DMS153 (cell line): ENCODE results near the gene MYOZ2.

ENCODE experiments used
- DNase-seq: peaks from one replicate; lab custom pipeline; 2025; lab: John Stamatoyannopoulos, UW

MYOZ2 gene

DNA sequence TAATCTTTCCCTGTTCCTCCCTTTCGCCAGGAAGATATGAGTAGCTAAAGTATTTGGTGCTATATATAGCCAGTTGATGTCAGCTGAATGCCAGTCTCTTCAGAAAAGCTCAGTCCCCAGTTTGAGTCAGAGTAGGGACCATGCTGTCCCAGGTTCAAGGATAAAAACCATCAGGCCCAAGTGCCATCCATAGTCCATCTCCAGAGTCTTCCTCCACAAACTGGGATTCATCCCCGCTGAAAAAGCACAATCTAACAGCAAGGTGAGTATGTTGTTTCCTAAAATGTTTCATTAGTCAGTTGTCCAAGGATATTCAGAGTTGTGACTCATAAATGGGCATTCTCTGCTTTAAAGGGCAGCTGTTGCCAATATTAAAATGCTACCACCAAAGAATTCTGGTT is at the start of gene MYOZ2:
MYOZ2 (plus strand) TSS at position 112 of the 401 bp plus-strand sequence. CDS start 694 bp downstream, outside the sequence.
- no peak for DNase-seq

DNA sequence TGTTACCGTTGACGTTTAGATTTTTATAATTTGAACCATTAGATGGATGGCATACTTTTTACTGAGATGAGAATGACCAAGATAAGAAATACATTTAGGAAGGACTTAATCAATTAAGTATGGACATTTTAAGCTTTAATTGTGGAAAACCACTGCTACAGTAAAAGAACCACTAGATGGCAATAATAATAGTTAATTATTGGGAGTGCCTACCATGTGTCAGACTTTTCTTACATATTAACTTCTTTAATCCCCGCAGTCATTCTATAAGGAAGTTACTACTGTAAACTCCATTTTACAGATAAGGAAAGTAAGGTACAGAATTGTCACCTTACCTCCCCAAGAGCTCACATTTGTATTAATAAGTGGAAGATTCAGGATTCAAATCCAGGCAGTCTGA is 48.5 kb upstream of the MYOZ2 start:
- DNase-seq = no peak

DNA sequence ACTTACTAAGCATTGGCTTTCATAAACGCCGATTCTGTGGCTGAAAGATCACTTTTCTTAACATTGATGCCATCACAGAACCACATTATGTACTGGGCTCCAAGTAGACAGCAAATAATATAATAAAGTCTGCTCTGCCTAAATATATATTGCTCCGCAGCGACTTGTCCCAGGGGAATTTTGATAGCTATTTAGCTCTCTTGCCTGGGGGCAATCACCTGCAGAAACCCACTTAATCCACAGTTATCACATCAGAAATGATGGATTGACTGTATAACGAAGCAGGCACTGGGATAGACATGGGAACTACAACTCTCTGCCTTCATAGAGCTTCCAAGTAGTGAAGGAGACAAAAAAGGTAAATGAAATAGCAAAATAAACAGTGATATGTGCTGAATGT is 48.0 kb upstream of the MYOZ2 start:
- DNase-seq = no peak

- DNase-seq = no peak
These were observed 42.4 kb upstream of the MYOZ2 start for GRCh38 chr4:119093042-119093827.

- no peak for DNase-seq
These were observed 38.2 kb upstream of the MYOZ2 start for GRCh38 chr4:119097282-119097900.

DNA sequence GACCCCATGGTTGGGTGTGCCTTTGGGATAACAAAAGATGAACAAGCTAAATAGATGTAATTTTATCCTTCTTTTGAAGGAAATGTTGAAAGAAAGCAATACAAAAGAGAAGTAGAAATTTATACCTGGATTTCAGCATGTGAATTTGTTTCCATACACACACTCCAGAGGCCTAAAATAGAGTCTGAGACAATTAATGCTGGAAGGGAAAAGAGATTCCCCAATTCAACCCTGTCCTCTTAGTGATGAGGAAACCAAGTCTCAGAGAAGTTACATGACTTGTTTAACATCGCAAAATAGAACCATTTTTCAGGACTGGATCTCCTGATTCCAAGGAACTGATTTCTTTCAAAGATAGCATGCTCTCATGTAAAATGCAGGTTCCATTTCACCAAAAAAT is 37.3 kb upstream of the MYOZ2 start:
- DNase-seq = no peak

DNA sequence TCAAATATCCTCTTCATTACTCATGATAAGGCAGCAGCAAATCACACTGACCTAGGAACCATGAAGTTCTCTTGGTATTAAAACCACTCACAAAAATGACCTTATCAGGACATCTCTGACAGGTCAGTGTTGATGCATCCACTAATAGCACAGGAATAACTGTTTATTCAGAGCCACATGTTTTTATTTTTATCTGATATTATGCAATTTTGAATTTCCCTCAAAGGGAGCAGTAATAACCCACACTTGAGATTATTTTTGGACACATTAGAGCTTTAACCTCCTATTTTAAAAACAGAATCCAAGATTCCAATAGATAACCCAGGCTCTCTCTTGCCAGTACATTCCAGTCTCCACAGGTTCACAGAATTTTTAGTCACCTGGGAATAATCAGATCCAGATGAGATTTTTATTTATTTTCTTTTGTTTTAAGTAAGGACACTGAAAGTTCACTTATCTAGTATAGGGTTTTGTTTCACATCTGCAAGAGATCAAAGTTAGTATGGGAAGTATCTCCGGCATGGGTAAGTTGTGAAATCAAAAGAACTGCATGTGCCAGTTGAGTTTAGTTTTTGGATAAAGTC is 36.3 kb upstream of the MYOZ2 start:
- DNase-seq = no peak

GRCh38 chr4:119100655-119101054 is 35.0 kb upstream of the MYOZ2 start:
- no peak for DNase-seq

DNA sequence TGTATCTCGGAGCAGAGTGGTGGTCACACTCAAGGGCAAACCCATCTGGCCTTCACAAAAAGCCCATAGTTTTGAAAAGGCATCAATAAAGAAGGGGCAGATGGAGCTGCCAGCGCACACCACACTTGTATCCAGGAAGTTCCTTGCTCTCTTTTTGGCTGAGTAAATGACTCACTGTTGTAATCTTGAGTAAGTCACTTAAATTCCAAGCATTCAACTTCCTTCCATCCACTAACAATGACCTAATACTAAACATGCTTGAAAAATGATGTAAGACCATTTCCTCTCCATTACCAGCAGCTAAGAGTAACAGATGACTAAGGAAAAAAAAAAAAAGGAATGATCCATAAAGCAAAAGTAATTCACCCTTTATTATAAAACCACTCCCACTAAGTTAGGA is 32.4 kb upstream of the MYOZ2 start:
- DNase-seq = peak; percentile 31

DNA sequence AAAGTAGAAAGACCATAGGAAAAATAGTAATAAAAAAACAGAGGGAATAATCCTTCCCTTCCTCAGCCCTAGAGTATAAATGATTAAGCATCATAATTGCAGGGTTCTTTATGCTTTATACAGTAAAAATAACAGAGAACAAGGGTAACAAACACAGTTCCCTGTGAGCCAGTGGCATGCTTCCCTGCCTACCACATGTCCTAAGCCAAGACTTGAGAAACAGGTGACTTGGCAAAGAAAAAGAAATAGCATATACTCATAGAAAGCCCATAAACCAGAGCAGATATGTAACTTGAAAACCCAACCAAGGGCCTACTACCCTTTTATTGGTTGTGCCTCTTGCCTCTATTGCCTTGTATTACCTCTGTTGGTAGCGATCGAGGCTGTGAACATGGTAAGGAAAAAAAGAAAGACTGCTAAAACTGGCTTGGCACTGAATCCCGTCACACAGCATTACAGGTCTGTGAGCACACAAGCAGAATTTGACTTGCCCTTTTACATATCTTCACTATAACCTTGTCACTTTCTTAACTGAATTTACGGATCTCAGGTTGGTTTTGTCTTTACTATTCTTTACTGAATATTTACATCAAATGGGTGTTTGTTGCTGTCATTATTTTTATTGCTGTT is 30.9 kb upstream of the MYOZ2 start:
- DNase-seq = no peak

DNA sequence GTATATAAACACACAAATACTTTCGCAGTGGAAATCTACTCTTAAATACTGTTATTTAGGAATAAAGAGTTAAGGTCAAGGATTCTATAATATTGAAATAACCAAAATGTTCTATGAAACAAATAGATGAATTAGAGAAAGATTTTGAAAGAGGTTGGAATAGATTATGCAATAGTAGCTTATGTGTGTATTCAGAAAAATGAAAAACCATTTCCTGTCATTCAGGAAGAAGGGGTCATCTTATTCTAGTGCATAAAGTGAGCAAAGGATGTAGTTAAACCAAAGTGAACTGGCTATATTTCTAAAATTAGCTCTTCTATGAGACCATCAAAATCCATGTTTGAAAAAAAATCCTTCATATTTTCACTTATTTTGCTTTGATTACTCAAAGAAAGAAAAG is 30.0 kb upstream of the MYOZ2 start:
- no peak for DNase-seq

GRCh38 chr4:119106036-119107000 is 29.3 kb upstream of the MYOZ2 start:
- no peak for DNase-seq

- no peak for DNase-seq
These were observed 25.5 kb upstream of the MYOZ2 start for GRCh38 chr4:119110121-119110520.

GRCh38 chr4:119111296-119111695 is 24.3 kb upstream of the MYOZ2 start:
- DNase-seq = no peak

GRCh38 chr4:119113033-119113655 is 22.5 kb upstream of the MYOZ2 start:
- peak; percentile 15 for DNase-seq

- DNase-seq = no peak
These were observed 19.6 kb upstream of the MYOZ2 start for GRCh38 chr4:119116021-119116420.

- DNase-seq = no peak
These were observed 18.4 kb upstream of the MYOZ2 start for GRCh38 chr4:119116925-119117900.

DNA sequence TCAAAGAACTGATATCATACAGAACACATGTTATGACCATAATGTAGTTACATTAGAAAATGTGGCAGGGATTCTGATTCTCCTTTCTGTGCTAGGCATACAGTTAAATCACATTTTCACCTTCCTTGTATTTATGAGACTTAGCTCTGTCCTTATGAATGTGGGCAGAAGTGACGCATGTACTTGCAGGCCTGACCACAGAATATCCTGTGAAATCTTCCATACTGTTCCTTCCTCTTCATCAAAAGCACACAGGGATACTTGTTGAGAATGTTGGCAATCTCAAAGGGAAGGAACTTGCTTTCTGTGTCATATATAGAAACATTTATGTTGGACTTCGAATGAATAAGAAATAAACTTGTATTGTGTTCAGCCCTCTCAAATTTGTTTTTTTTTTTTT is 17.2 kb upstream of the MYOZ2 start:
- no peak for DNase-seq

GRCh38 chr4:119124352-119124751 is 11.3 kb upstream of the MYOZ2 start:
- DNase-seq = no peak

DNA sequence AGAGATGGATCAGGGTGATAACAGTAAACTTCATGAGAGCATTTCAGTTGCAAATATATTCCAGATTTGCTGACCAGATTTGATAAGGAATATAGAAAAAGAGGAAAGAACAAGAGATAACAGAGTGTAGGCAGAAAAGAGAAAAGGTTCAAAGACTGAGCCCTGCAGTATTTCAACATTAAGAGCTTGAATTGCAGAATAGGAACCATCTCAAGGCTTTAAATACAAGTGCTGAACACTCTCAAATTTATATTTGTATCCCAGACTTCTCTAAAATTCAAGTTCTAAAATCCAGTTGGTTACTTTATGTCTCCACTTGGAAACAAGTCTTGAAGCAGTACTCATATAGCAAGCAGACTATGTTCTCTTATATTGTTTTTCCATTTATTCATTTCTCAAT is 9.7 kb upstream of the MYOZ2 start:
- DNase-seq = no peak
